Trophoblast cell (in vitro differentiated cells and primary cell): Measurements from ENCODE around the gene SERPINB8.

ENCODE experiments used
- DNase-seq, 2 donors: peaks; one replicate each; pipeline ENCODE4 v3.0.0-alpha.2; 2016
- H2AFZ ChIP-seq: 2 replicates; pipeline ENCODE4 v1.6.1; 2013; ENCODE audit warnings: low read length, moderate library complexity, mild to moderate bottlenecking; ENCODE audit not compliant: insufficient read depth, poor library complexity
- H2AK5ac ChIP-seq: 2 replicates; pipeline ENCODE4 v1.6.1; 2013; ENCODE audit warnings: mild to moderate bottlenecking, low read length
- H2BK120ac ChIP-seq: 2 replicates; pipeline ENCODE4 v1.6.1; 2013; ENCODE audit warnings: low read length, mild to moderate bottlenecking, moderate library complexity; ENCODE audit not compliant: insufficient read depth, poor library complexity
- H2BK12ac ChIP-seq: 2 replicates; pipeline ENCODE4 v1.6.1; 2013; ENCODE audit warnings: mild to moderate bottlenecking, low read length, moderate library complexity
- H2BK5ac ChIP-seq: 2 replicates; pipeline ENCODE4 v1.6.1; 2013; ENCODE audit warnings: low read length, low read depth, moderate library complexity, mild to moderate bottlenecking; ENCODE audit not compliant: poor library complexity
- H3K14ac ChIP-seq: 2 replicates; pipeline ENCODE4 v1.6.1; 2013; ENCODE audit warnings: mild to moderate bottlenecking, low read length
- H3K18ac ChIP-seq: 2 replicates; pipeline ENCODE4 v1.6.1; 2013; ENCODE audit warnings: mild to moderate bottlenecking, low read length
- H3K23ac ChIP-seq: 2 replicates; pipeline ENCODE4 v1.6.1; 2013; ENCODE audit warnings: low read length
- H3K27ac ChIP-seq: 2 replicates; pipeline ENCODE4 v1.5.1; 2013; ENCODE audit warnings: low read depth, mild to moderate bottlenecking, inconsistent platforms, low read length, moderate library complexity
- H3K27me3 ChIP-seq: 2 replicates; pipeline ENCODE4 v1.6.1; 2013; ENCODE audit warnings: inconsistent platforms, mild to moderate bottlenecking, low read length, moderate library complexity; ENCODE audit not compliant: insufficient read depth
- H3K36me3 ChIP-seq, 2 experiments: 1 replicate in 1 of 2; 2 replicates in 1 of 2; pipeline ENCODE4 v1.6.1; 2013; ENCODE audit warnings: low read length in 2 of 2, mild to moderate bottlenecking in 2 of 2, moderate library complexity in 1 of 2; ENCODE audit not compliant: insufficient read depth in 2 of 2, control insufficient read depth in 1 of 2
- H3K4ac ChIP-seq: 2 replicates; pipeline ENCODE4 v1.6.1; 2013; ENCODE audit warnings: low read depth, mild to moderate bottlenecking, low read length, moderate library complexity
- H3K4me1 ChIP-seq, 2 experiments: 1 replicate in 1 of 2; 2 replicates in 1 of 2; pipeline ENCODE4 v1.6.1; 2013; ENCODE audit warnings: low read length in 2 of 2, mild to moderate bottlenecking in 2 of 2, moderate library complexity in 1 of 2; ENCODE audit not compliant: insufficient read depth in 2 of 2, control insufficient read depth in 1 of 2
- H3K4me2 ChIP-seq: 2 replicates; pipeline ENCODE4 v1.6.1; 2013; ENCODE audit warnings: inconsistent platforms, mild to moderate bottlenecking, low read length, moderate library complexity
- H3K4me3 ChIP-seq: 2 replicates; pipeline ENCODE4 v1.5.1; 2013; ENCODE audit warnings: mild to moderate bottlenecking, low read depth, low read length, inconsistent platforms
- H3K79me1 ChIP-seq: one replicate; pipeline ENCODE4 v1.6.1; 2013; ENCODE audit warnings: low read length
- H3K79me2 ChIP-seq: 2 replicates; pipeline ENCODE4 v1.6.1; 2013; ENCODE audit warnings: low read length, mild to moderate bottlenecking; ENCODE audit not compliant: control insufficient read depth, insufficient read depth, poor library complexity
- H3K9ac ChIP-seq: 2 replicates; pipeline ENCODE4 v1.6.1; 2013; ENCODE audit warnings: mild to moderate bottlenecking, low read length
- H3K9me3 ChIP-seq: 2 replicates; pipeline ENCODE4 v1.6.1; 2013; ENCODE audit warnings: low read depth, mild to moderate bottlenecking, control low read depth, inconsistent platforms, low read length; ENCODE audit not compliant: insufficient read depth
- H4K12ac ChIP-seq: 2 replicates; pipeline ENCODE4 v1.6.1; 2013; ENCODE audit warnings: low read depth, mild to moderate bottlenecking, low read length, moderate library complexity
- H4K8ac ChIP-seq: 2 replicates; pipeline ENCODE4 v1.6.1; 2013; ENCODE audit warnings: low read depth, mild to moderate bottlenecking, low read length, moderate library complexity
- H4K91ac ChIP-seq: one replicate; pipeline ENCODE4 v1.6.1; 2013; ENCODE audit warnings: low read depth, mild to moderate bottlenecking, low read length, moderate library complexity
- WGBS: extraction: QIAGEN DNeasy Blood & Tissue Kit; methylation state at CpG from one replicate; pipeline ENCODE4 v1.1.7; 2013; ENCODE audit warnings: missing lambda C conversion rate; ENCODE audit not compliant: insufficient read length, insufficient coverage; ENCODE audit errors: extremely low coverage; 5-methylcytosine and 5-hydroxymethylcytosine counted together

Gene SERPINB8

DNA sequence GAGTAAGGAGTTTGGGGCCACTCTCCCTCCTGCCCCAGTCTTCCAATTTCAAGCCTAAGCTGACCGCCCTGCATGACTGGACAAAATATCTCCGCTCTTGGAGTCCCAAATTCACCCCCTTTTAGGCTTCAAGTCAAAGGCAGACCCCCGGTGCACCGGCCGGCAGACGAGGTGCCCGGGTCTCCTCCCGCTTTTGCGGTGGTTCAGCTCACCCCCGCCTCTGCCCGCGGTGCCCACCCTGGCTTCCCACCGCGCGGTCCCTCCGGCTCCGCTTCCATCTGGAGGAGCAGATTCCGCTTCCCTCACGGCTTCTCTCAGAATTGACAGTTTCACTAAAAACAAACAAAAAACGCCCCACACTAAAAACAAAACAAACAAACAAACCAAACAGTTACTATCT, 56.5 kb downstream of the SERPINB8 start:
- Histone ChIP-seq H3K18ac (no peak overlapping the region), H3K9ac (no peak overlapping the region), H2AFZ (no peak overlapping the region), H4K8ac (no peak overlapping the region), H3K9me3 (no peaks in the 10 kb centered on the region), H2BK120ac (no peak overlapping the region), H2BK5ac (no peak overlapping the region), H3K4ac (no peak overlapping the region), H2BK12ac (no peak overlapping the region), H3K27ac (no peak overlapping the region), H4K91ac (no peak overlapping the region), H3K4me3 (no peak overlapping the region), H3K14ac (no peak overlapping the region), H3K36me3 (no peaks in the 10 kb centered on the region), H4K12ac (no peak overlapping the region), H3K23ac (no peak overlapping the region), H3K79me2 (no peaks in the 10 kb centered on the region), H3K27me3 (no peaks in the 10 kb centered on the region), H3K4me2 (no peak overlapping the region), H2AK5ac (no peak overlapping the region), H3K79me1 (no peaks in the 10 kb centered on the region), H3K4me1 (no peaks in the 10 kb centered on the region)
- WGBS: 100% methylated on average over 1 of the region's 20 CpGs
- DNase-seq: no peak

DNA sequence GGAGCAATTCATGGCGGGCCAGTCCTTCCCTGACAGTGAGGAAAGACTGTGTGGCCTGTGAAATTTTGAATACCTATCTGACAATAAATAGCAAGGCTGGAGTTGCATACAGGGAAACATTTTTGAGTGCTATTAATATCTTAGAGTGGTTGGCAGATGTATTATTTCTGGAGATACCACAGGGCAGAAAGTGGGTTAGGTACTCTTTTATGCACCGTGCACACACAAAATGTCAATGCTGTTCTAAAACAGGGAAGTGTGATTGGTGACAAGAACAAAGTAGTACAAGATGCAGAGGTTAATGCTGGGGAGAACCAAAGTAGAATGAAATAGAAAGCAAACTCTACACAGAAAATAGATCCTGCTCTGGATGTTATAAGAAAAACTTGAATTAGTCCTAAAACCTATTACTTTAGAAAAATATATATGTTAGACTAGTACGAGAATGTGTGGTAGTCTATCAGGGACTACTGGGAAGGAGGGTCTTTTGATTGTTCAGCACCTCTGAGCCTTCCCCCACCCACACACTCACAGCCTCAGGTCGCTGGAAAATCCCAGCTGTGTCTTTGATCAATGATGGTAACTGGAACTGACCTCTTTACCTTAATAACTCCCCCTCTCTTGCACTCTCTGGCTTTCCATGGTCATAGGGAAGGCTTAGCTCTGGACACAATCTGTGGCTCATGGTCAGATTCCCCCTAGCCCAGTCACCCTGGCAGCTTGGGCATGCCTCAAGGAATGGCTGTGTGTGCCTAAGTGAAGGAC, 58.2 kb downstream of the SERPINB8 start:
- Histone ChIP-seq H3K4me1 (no peaks in the 10 kb centered on the region), H3K79me2 (no peaks in the 10 kb centered on the region)

DNA sequence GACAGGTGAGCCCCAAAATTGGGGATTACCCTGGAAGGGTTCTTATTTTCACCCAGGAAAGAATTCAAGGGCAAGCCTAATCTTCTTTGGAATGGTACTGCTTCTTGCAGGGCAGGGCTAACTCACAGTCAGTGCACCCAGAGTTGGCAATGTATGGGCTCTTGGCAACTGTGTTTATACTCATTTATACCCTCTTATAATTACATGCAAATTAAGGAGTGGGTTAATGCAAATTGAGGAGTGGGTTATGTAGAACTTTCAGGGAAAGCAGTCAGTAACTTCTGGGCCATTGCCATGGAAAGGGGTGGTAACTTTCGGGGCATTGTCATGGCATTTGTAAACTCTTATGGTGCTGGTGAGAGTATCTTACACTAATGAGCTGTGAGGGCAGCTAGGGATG, 59.2 kb downstream of the SERPINB8 start:
- H3K23ac ChIP-seq: no peak overlapping the region

More for the DNA sequence above, 58.2 kb downstream of the SERPINB8 start:
- WGBS: no CpG with 5 or more reads among the region's 4 CpGs
- Histone ChIP-seq H3K4me2 (no peak overlapping the region), H2BK120ac (no peak overlapping the region), H3K79me1 (no peaks in the 10 kb centered on the region), H2BK12ac (no peak overlapping the region), H3K9me3 (no peaks in the 10 kb centered on the region), H3K36me3 (no peaks in the 10 kb centered on the region), H2AK5ac (no peak overlapping the region), H3K18ac (no peak overlapping the region), H3K9ac (no peak overlapping the region), H4K12ac (no peak overlapping the region), H3K27ac (no peak overlapping the region), H2BK5ac (no peak overlapping the region), H4K91ac (no peak overlapping the region), H3K4me3 (no peak overlapping the region), H3K23ac (no peak overlapping the region), H3K27me3 (no peaks in the 10 kb centered on the region), H2AFZ (no peak overlapping the region), H3K14ac (no peak overlapping the region), H4K8ac (no peak overlapping the region), H3K4ac (no peak overlapping the region)
- no peak for DNase-seq

DNA sequence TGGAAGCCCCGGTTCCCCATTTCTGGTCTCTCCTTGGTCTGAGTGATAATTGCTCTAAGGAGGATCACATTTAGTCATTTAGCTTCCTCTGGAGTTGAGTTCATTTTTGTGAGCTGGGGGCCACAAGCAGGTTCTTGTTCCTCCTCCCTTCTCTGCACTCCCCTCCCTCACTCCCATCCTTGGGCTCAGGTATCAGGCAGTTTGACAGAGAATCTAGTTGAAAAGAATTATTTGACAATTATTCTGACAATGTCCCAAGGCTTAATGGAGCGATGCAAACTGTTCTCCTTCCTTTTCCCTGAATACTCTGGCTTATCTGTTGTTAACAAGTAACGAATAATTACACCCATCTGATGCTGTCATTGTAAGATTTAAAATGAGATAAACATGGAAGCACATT, 61.5 kb downstream of the SERPINB8 start:
- no peak overlapping the region for H3K14ac ChIP-seq
- no peak overlapping the region for H3K4me2 ChIP-seq
- no CpG with 5 or more reads among the region's 3 CpGs for WGBS
- no peaks in the 10 kb centered on the region for H3K79me2 ChIP-seq
- no peak overlapping the region for H4K8ac ChIP-seq
- H4K12ac ChIP-seq: no peak overlapping the region
- no peak overlapping the region for H2BK12ac ChIP-seq
- H3K9me3 ChIP-seq: no peaks in the 10 kb centered on the region
- no peak overlapping the region for H2AK5ac ChIP-seq
- no peak overlapping the region for H3K27ac ChIP-seq
- H3K18ac ChIP-seq: no peak overlapping the region
- DNase-seq: no peak
- no peak overlapping the region for H3K4ac ChIP-seq
- no peaks in the 10 kb centered on the region for H3K79me1 ChIP-seq
- no peak overlapping the region for H2BK5ac ChIP-seq
- H2AFZ ChIP-seq: no peak overlapping the region
- H3K27me3 ChIP-seq: no peaks in the 10 kb centered on the region
- H2BK120ac ChIP-seq: no peak overlapping the region
- H3K23ac ChIP-seq: no peak overlapping the region
- no peak overlapping the region for H4K91ac ChIP-seq
- no peak overlapping the region for H3K4me3 ChIP-seq
- H3K36me3 ChIP-seq: no peaks in the 10 kb centered on the region
- no peaks in the 10 kb centered on the region for H3K4me1 ChIP-seq
- no peak overlapping the region for H3K9ac ChIP-seq

More for the DNA sequence above, 59.2 kb downstream of the SERPINB8 start:
- Histone ChIP-seq H4K8ac (no peak overlapping the region), H3K4me2 (no peak overlapping the region), H2BK5ac (no peak overlapping the region), H3K27ac (no peak overlapping the region), H3K4me3 (no peak overlapping the region), H4K12ac (no peak overlapping the region), H3K27me3 (no peaks in the 10 kb centered on the region), H2BK120ac (no peak overlapping the region), H2AK5ac (no peak overlapping the region), H3K79me1 (no peaks in the 10 kb centered on the region), H2AFZ (no peak overlapping the region), H3K9me3 (no peaks in the 10 kb centered on the region), H2BK12ac (no peak overlapping the region), H3K4me1 (no peaks in the 10 kb centered on the region), H3K14ac (no peak overlapping the region), H3K4ac (no peak overlapping the region), H3K36me3 (no peaks in the 10 kb centered on the region), H3K9ac (no peak overlapping the region), H3K18ac (no peak overlapping the region), H4K91ac (no peak overlapping the region), H3K79me2 (no peaks in the 10 kb centered on the region)
- no CpG with 5 or more reads among the region's 1 CpG for WGBS
- DNase-seq: no peak
